IPS-20b (cell line): Measurements from ENCODE around the gene BAIAP2.

Experiments
- H3K27ac ChIP-seq: one replicate; pipeline ENCODE4 v1.5.1; 2013; ENCODE audit warnings: low read length
- H3K27me3 ChIP-seq: 2 replicates; pipeline ENCODE4 v1.6.1; 2013; ENCODE audit warnings: mild to moderate bottlenecking, low read length, inconsistent platforms; ENCODE audit not compliant: insufficient read depth
- H3K36me3 ChIP-seq: 2 replicates; pipeline ENCODE4 v1.6.1; 2013; ENCODE audit warnings: low read depth, mild to moderate bottlenecking, inconsistent platforms, low read length, moderate library complexity; ENCODE audit not compliant: insufficient read depth
- H3K4me1 ChIP-seq: 2 replicates; pipeline ENCODE4 v1.6.1; 2013; ENCODE audit warnings: mild to moderate bottlenecking, control low read depth, inconsistent platforms, low read length, moderate library complexity; ENCODE audit not compliant: insufficient read depth
- H3K4me3 ChIP-seq: 2 replicates; pipeline ENCODE4 v1.5.1; 2013; ENCODE audit warnings: mild to moderate bottlenecking, low read length, inconsistent platforms
- H3K9ac ChIP-seq: 2 replicates; pipeline ENCODE4 v1.6.1; 2013; ENCODE audit warnings: low read depth, mild to moderate bottlenecking, inconsistent platforms, low read length, moderate library complexity
- H3K9me3 ChIP-seq: 2 replicates; pipeline ENCODE4 v1.6.1; 2013; ENCODE audit warnings: mild to moderate bottlenecking, low read depth, low read length, inconsistent platforms; ENCODE audit not compliant: insufficient read depth

BAIAP2 gene

GRCh38 chr17:81106716-81107115 lies 71.8 kb downstream of the BAIAP2 start:
- H3K9me3 ChIP-seq, result no peaks in the 10 kb centered on the region
- no peaks in the 10 kb centered on the region for H3K36me3 ChIP-seq
- H3K27ac ChIP-seq, result no peak overlapping the region
- no peak overlapping the region for H3K9ac ChIP-seq
- H3K4me3 ChIP-seq, result no peak overlapping the region
- no peaks in the 10 kb centered on the region for H3K27me3 ChIP-seq
- H3K4me1 ChIP-seq, result no peaks in the 10 kb centered on the region

- Histone ChIP-seq H3K27me3 (no peaks in the 10 kb centered on the region), H3K4me3 (no peak overlapping the region), H3K9ac (no peak overlapping the region), H3K36me3 (no peaks in the 10 kb centered on the region), H3K9me3 (no peaks in the 10 kb centered on the region), H3K4me1 (no peaks in the 10 kb centered on the region), H3K27ac (no peak overlapping the region)
Observed at GRCh38 chr17:81108220-81108619, 73.3 kb downstream of the BAIAP2 start.

- Histone ChIP-seq H3K4me1 (no peaks in the 10 kb centered on the region), H3K36me3 (no peaks in the 10 kb centered on the region)
Observed at GRCh38 chr17:81109957-81110356, 75.0 kb downstream of the BAIAP2 start.

GRCh38 chr17:81110488-81111040 lies 75.6 kb downstream of the BAIAP2 start:
- Histone ChIP-seq H3K9me3 (no peaks in the 10 kb centered on the region), H3K4me3 (no peak overlapping the region), H3K27ac (no peak overlapping the region), H3K4me1 (no peaks in the 10 kb centered on the region), H3K27me3 (no peaks in the 10 kb centered on the region), H3K36me3 (no peaks in the 10 kb centered on the region), H3K9ac (no peak overlapping the region)

More at GRCh38 chr17:81109957-81110356, 75.0 kb downstream of the BAIAP2 start:
- Histone ChIP-seq H3K9ac (no peak overlapping the region), H3K27me3 (no peaks in the 10 kb centered on the region), H3K27ac (no peak overlapping the region), H3K4me3 (no peak overlapping the region), H3K9me3 (no peaks in the 10 kb centered on the region)

- Histone ChIP-seq H3K4me3 (no peak overlapping the region), H3K4me1 (no peaks in the 10 kb centered on the region), H3K9ac (no peak overlapping the region), H3K27ac (no peak overlapping the region), H3K9me3 (no peaks in the 10 kb centered on the region), H3K36me3 (no peaks in the 10 kb centered on the region), H3K27me3 (no peaks in the 10 kb centered on the region)
Observed at GRCh38 chr17:81111066-81111465, 76.1 kb downstream of the BAIAP2 start.

GRCh38 chr17:81112450-81112849 lies 77.5 kb downstream of the BAIAP2 start:
- Histone ChIP-seq H3K27me3 (no peaks in the 10 kb centered on the region), H3K36me3 (no peaks in the 10 kb centered on the region)

GRCh38 chr17:81113158-81113724 lies 78.3 kb downstream of the BAIAP2 start:
- Histone ChIP-seq H3K9me3 (no peaks in the 10 kb centered on the region), H3K27ac (no peak overlapping the region), H3K9ac (no peak overlapping the region), H3K4me3 (no peak overlapping the region), H3K27me3 (no peaks in the 10 kb centered on the region), H3K36me3 (no peaks in the 10 kb centered on the region), H3K4me1 (no peaks in the 10 kb centered on the region)

More at GRCh38 chr17:81112450-81112849, 77.5 kb downstream of the BAIAP2 start:
- Histone ChIP-seq H3K9me3 (no peaks in the 10 kb centered on the region), H3K27ac (no peak overlapping the region), H3K9ac (no peak overlapping the region), H3K4me1 (no peaks in the 10 kb centered on the region), H3K4me3 (no peak overlapping the region)

GRCh38 chr17:81114351-81115093 lies 79.6 kb downstream of the BAIAP2 start:
- Histone ChIP-seq H3K27ac (no peak overlapping the region), H3K27me3 (no peaks in the 10 kb centered on the region), H3K4me1 (no peaks in the 10 kb centered on the region), H3K36me3 (no peaks in the 10 kb centered on the region), H3K9ac (no peak overlapping the region), H3K4me3 (no peak overlapping the region), H3K9me3 (no peaks in the 10 kb centered on the region)

GRCh38 chr17:81115219-81115618 lies 80.3 kb downstream of the BAIAP2 start:
- H3K9ac ChIP-seq, result no peak overlapping the region
- no peak overlapping the region for H3K4me3 ChIP-seq
- no peak overlapping the region for H3K27ac ChIP-seq
- H3K9me3 ChIP-seq, result no peaks in the 10 kb centered on the region
- no peaks in the 10 kb centered on the region for H3K4me1 ChIP-seq
- H3K36me3 ChIP-seq, result no peaks in the 10 kb centered on the region
- H3K27me3 ChIP-seq, result no peaks in the 10 kb centered on the region

GRCh38 chr17:81115749-81116464 lies 81.0 kb downstream of the BAIAP2 start:
- no peaks in the 10 kb centered on the region for H3K36me3 ChIP-seq
- no peaks in the 10 kb centered on the region for H3K4me1 ChIP-seq
- no peaks in the 10 kb centered on the region for H3K9me3 ChIP-seq
- no peak overlapping the region for H3K9ac ChIP-seq
- H3K27ac ChIP-seq, result no peak overlapping the region
- H3K27me3 ChIP-seq, result no peaks in the 10 kb centered on the region
- no peak overlapping the region for H3K4me3 ChIP-seq

GRCh38 chr17:81116704-81117103 lies 81.8 kb downstream of the BAIAP2 start:
- Histone ChIP-seq H3K9me3 (no peaks in the 10 kb centered on the region), H3K4me1 (no peaks in the 10 kb centered on the region), H3K9ac (no peak overlapping the region), H3K27me3 (no peaks in the 10 kb centered on the region), H3K4me3 (no peak overlapping the region), H3K36me3 (no peaks in the 10 kb centered on the region), H3K27ac (no peak overlapping the region)
